ENCODE measurements around the gene CAMTA1. TPM values are rescaled to one million over a fixed set of nuclear protein-coding genes. Genes with fewer than 3 reads are reported as not detected.

Gene CAMTA1
- polyA plus RNA-seq, 1 donor from 2014 or later = 162 TPM

- Histone ChIP-seq H3K9ac (ENCODE audit: low read length) (no peak overlapping the region), H4K20me1 (ENCODE audit: insufficient read depth) (no peaks in the 10 kb centered on the region), H3K36me3 (ENCODE audit: insufficient read depth, low read length) (no peaks in the 10 kb centered on the region), H3K9me2 (ENCODE audit: insufficient read depth, low read length) (no peaks in the 10 kb centered on the region), H3K27me3 (ENCODE audit: insufficient read depth, low read depth, low read length) (no peaks in the 10 kb centered on the region), H3K4me3 (ENCODE audit: low read length) (no peak overlapping the region), H3K9me3 (ENCODE audit: low read length) (no peaks in the 10 kb centered on the region), H3K79me2 (replicated peaks; ENCODE audit: insufficient read depth, low read length) (no peaks in the 10 kb centered on the region), H3K4me2 (ENCODE audit: low read length) (no peak overlapping the region), H3K27ac (ENCODE audit: low read length) (no peak overlapping the region), H2AFZ (ENCODE audit: low read depth, low read length) (no peak overlapping the region), H3F3A (ENCODE audit: insufficient read depth, low read length, poor library complexity, severe bottlenecking) (no peaks in the 10 kb centered on the region)
- no peak for TF ChIP-seq EP300 (conservative IDR thresholded peaks at IDR 0.05; ENCODE audit: poor library complexity, severe bottlenecking)
- no peak for TF ChIP-seq POLR2AphosphoS5 (IDR thresholded peaks at IDR 0.05)
- no peak for TF ChIP-seq CTCF (IDR thresholded peaks at IDR 0.05; ENCODE audit: poor library complexity, severe bottlenecking)
- no peak for TF ChIP-seq TAF1 (IDR thresholded peaks at IDR 0.05; ENCODE audit: low read depth)
- no peak for TF ChIP-seq RAD21 (conservative IDR thresholded peaks at IDR 0.05)
- TF ChIP-seq REST (IDR thresholded peaks at IDR 0.05; ENCODE audit: borderline replicate concordance) = no peak
- TF ChIP-seq SMC3 (conservative IDR thresholded peaks at IDR 0.05; ENCODE audit: poor library complexity) = no peak
- TF ChIP-seq MXI1 (conservative IDR thresholded peaks at IDR 0.05; ENCODE audit: poor library complexity, severe bottlenecking) = no peak
- no peak for TF ChIP-seq EZH2 (IDR thresholded peaks at IDR 0.05; ENCODE audit: borderline replicate concordance, insufficient read depth, low read length, poor library complexity, severe bottlenecking)
Measured at GRCh38 chr1:7398982-7399381, 613.7 kb downstream of the CAMTA1 start.

- no peaks in the 10 kb centered on the region for H3K36me3 ChIP-seq (ENCODE audit: insufficient read depth, low read length)
- H3K27me3 ChIP-seq (ENCODE audit: insufficient read depth, low read depth, low read length) = no peaks in the 10 kb centered on the region
- no peak overlapping the region for H3K4me3 ChIP-seq (ENCODE audit: low read length)
- no peaks in the 10 kb centered on the region for H3F3A ChIP-seq (ENCODE audit: insufficient read depth, low read length, poor library complexity, severe bottlenecking)
- H2AFZ ChIP-seq (ENCODE audit: low read depth, low read length) = no peak overlapping the region
- no peak overlapping the region for H3K9ac ChIP-seq (ENCODE audit: low read length)
- H3K4me2 ChIP-seq (ENCODE audit: low read length) = no peak overlapping the region
- no peak overlapping the region for H3K27ac ChIP-seq (ENCODE audit: low read length)
- no peaks in the 10 kb centered on the region for H3K9me2 ChIP-seq (ENCODE audit: insufficient read depth, low read length)
- no peaks in the 10 kb centered on the region for H3K79me2 ChIP-seq (replicated peaks; ENCODE audit: insufficient read depth, low read length)
- H3K9me3 ChIP-seq (ENCODE audit: low read length) = no peaks in the 10 kb centered on the region
- H4K20me1 ChIP-seq (ENCODE audit: insufficient read depth) = no peaks in the 10 kb centered on the region
- TF ChIP-seq EZH2 (IDR thresholded peaks at IDR 0.05; ENCODE audit: borderline replicate concordance, insufficient read depth, low read length, poor library complexity, severe bottlenecking) = no peak
- TF ChIP-seq EP300 (conservative IDR thresholded peaks at IDR 0.05; ENCODE audit: poor library complexity, severe bottlenecking) = no peak
- TF ChIP-seq RAD21 (conservative IDR thresholded peaks at IDR 0.05) = no peak
- TF ChIP-seq REST (IDR thresholded peaks at IDR 0.05; ENCODE audit: borderline replicate concordance) = no peak
- TF ChIP-seq MXI1 (conservative IDR thresholded peaks at IDR 0.05; ENCODE audit: poor library complexity, severe bottlenecking) = no peak
- no peak for TF ChIP-seq CTCF (IDR thresholded peaks at IDR 0.05; ENCODE audit: poor library complexity, severe bottlenecking)
- no peak for TF ChIP-seq TAF1 (IDR thresholded peaks at IDR 0.05; ENCODE audit: low read depth)
- no peak for TF ChIP-seq SMC3 (conservative IDR thresholded peaks at IDR 0.05; ENCODE audit: poor library complexity)
- no peak for TF ChIP-seq POLR2AphosphoS5 (IDR thresholded peaks at IDR 0.05)
Measured at GRCh38 chr1:7399514-7400125, 614.4 kb downstream of the CAMTA1 start.

All from neural cell (in vitro differentiated cells).